GM19468 (cell line): Measurements from ENCODE around the gene GPRASP2.
"Not testable (repeated sequence)": the region's sequence is repeated elsewhere in the genome, so short reads cannot be mapped to it uniquely, and the experiment has no call there.

Experiments
- ATAC-seq: cut with Tn5 transposase; IDR thresholded peaks from one replicate; pipeline ENCODE4 v1.9.1; 2021; ENCODE audit warnings: mild to moderate bottlenecking, moderate library complexity, moderate number of reproducible peaks; ENCODE audit not compliant: unreplicated experiment; ENCODE audit errors: extremely low read depth

The GPRASP2 gene

GRCh38 chrX:102712216-102712966 lies at the start of gene GPRASP2:
GPRASP2 (plus strand) TSS chrX:102712448; CDS start chrX:102714870, 2,422 bp downstream.
- ATAC-seq = no peak

GRCh38 chrX:102663820-102664219 lies 48.4 kb upstream of the GPRASP2 start:
- ATAC-seq = not testable (repeated sequence)

- not testable (repeated sequence) for ATAC-seq
These were observed 45.2 kb upstream of the GPRASP2 start for GRCh38 chrX:102667034-102667433.

GRCh38 chrX:102669526-102669925 lies 42.7 kb upstream of the GPRASP2 start:
- no peak for ATAC-seq

GRCh38 chrX:102672856-102673255 lies 39.4 kb upstream of the GPRASP2 start:
- ATAC-seq = no peak

GRCh38 chrX:102677479-102677878 lies 34.8 kb upstream of the GPRASP2 start:
- not testable (repeated sequence) for ATAC-seq

- ATAC-seq = no peak
These were observed 27.3 kb upstream of the GPRASP2 start for GRCh38 chrX:102684772-102685520.

GRCh38 chrX:102694749-102695148 lies 17.5 kb upstream of the GPRASP2 start:
- ATAC-seq = no peak

- ATAC-seq = no peak
These were observed 15.9 kb upstream of the GPRASP2 start for GRCh38 chrX:102696306-102696705.

- ATAC-seq = no peak
These were observed 14.8 kb upstream of the GPRASP2 start for GRCh38 chrX:102697494-102697893.

GRCh38 chrX:102708900-102709299 lies 3.3 kb upstream of the GPRASP2 start:
- no peak for ATAC-seq

GRCh38 chrX:102711872-102712215 lies 404 bp upstream of the GPRASP2 start:
- no peak for ATAC-seq

- ATAC-seq = no peak
These were observed 855 bp downstream of the GPRASP2 start for GRCh38 chrX:102712981-102713625.

GRCh38 chrX:102714994-102715393 lies 2.7 kb downstream of the GPRASP2 start:
- no peak for ATAC-seq

- ATAC-seq = no peak
These were observed 3.7 kb downstream of the GPRASP2 start for GRCh38 chrX:102715967-102716366.

GRCh38 chrX:102720237-102721168 lies 8.3 kb downstream of the GPRASP2 start, which contains the start of gene GPRASP3:
GPRASP3 (plus strand) TSS chrX:102720743; CDS start chrX:102748996, 28,253 bp downstream.
- peak; percentile 60 for ATAC-seq

GRCh38 chrX:102721169-102721506 lies 8.9 kb downstream of the GPRASP2 start:
- ATAC-seq = not testable (repeated sequence)

GRCh38 chrX:102723456-102723855 lies 11.2 kb downstream of the GPRASP2 start:
- no peak for ATAC-seq

GRCh38 chrX:102727761-102728160 lies 15.5 kb downstream of the GPRASP2 start:
- ATAC-seq = no peak

GRCh38 chrX:102728646-102729045 lies 16.4 kb downstream of the GPRASP2 start:
- no peak for ATAC-seq
